ENCODE data around the gene FBXL19.

DNA sequence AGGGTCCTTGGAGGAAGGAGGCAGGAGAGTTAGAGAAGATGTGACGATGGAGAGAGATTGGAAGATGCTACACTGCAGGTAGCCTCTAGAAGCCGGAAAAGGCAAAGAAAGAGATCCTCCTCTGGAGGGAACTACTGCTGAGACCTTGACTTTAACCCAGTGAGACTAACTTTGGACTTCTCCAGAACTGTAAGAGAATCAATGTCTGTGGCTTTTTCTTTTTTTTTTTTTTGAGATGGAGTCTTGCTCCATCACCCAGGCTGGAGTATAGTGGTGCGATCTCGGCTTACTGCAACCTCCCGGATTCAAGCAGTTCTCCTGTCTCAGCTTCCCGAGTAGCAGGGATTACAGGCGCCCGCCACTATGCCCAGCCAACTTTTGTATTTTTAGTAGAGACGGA lies 38.2 kb upstream of the FBXL19 start:
- TF ChIP-seq CTCF (optimal IDR thresholded peaks at IDR 0.05 in 1 of 3, IDR thresholded peaks at IDR 0.05 in 1 of 3, conservative IDR thresholded peaks at IDR 0.05 in 1 of 3; ENCODE audit: extremely low read depth in 1 of 3, insufficient read depth in 2 of 3, low read length in 3 of 3) (no peak), EZH2 (IDR thresholded peaks at IDR 0.05; ENCODE audit: low read length) (no peak)
